ENCODE data around the gene PEX5L. TPM values are rescaled to one million over a fixed set of nuclear protein-coding genes. Genes with fewer than 3 reads are reported as not detected.

PEX5L gene
- 0.61 TPM for polyA plus RNA-seq
- long read RNA-seq, donor 1, result 0 reads
- long read RNA-seq, donor 2, result 0 reads
- long read RNA-seq, donor 3, result 0 reads
- long read RNA-seq, donor 4, result 0 reads
- long read RNA-seq, donor 5, result 0 reads
- long read RNA-seq, donor 6, result 0 reads
- long read RNA-seq, donor 7, result 0 reads
- long read RNA-seq, donor 8, result 0 reads
- long read RNA-seq, donor 9, result 0 reads
- long read RNA-seq, donor 10, result 0 reads
- long read RNA-seq, donor 11, result 0 reads

- no peaks in the 10 kb centered on the region for H3K9me3 ChIP-seq (ENCODE audit: control insufficient read depth, low read depth, low read length)
- peak; percentile 12 to 53 for DNase-seq
- no peak within 1 kb of the TSS for H3K27ac ChIP-seq (ENCODE audit: low read length)
- no CpG with 5 or more reads among the region's 96 CpGs for WGBS (ENCODE audit: insufficient coverage, low lambda C conversion rate)
- peaks cover 25% of the 10 kb centered on the region for H3K27me3 ChIP-seq (ENCODE audit: control insufficient read depth, insufficient read depth, low read length)
- peaks cover 2% of the 10 kb centered on the region for H3K4me1 ChIP-seq (ENCODE audit: control insufficient read depth, insufficient read depth, low read length)
- H3K4me3 ChIP-seq (ENCODE audit: low read length), result no peak within 1 kb of the TSS
- no peaks in the 10 kb centered on the region for H3K36me3 ChIP-seq (ENCODE audit: control insufficient read depth, insufficient read depth, low read length)
Observed at GRCh38 chr3:180036671-180037455, at the start of gene PEX5L. PEX5L (minus strand) TSS chr3:180036937; CDS start chr3:180036599, 338 bp downstream.

- H3K9me3 ChIP-seq (ENCODE audit: control insufficient read depth, low read depth, low read length), result no peaks in the 10 kb centered on the region
- no CpG with 5 or more reads among the region's 2 CpGs for WGBS (ENCODE audit: insufficient coverage, low lambda C conversion rate)
Observed at GRCh38 chr3:180085122-180085710, 48.5 kb upstream of the PEX5L start.

GRCh38 chr3:180082699-180083098 lies 46.0 kb upstream of the PEX5L start:
- Histone ChIP-seq H3K4me3 (ENCODE audit: low read length) (no peak overlapping the region), H3K27me3 (ENCODE audit: control insufficient read depth, insufficient read depth, low read length) (no peaks in the 10 kb centered on the region), H3K36me3 (ENCODE audit: control insufficient read depth, insufficient read depth, low read length) (no peaks in the 10 kb centered on the region), H3K9me3 (ENCODE audit: control insufficient read depth, low read depth, low read length) (no peaks in the 10 kb centered on the region), H3K27ac (ENCODE audit: low read length) (no peak overlapping the region), H3K4me1 (ENCODE audit: control insufficient read depth, insufficient read depth, low read length) (no peaks in the 10 kb centered on the region)
- WGBS (ENCODE audit: insufficient coverage, low lambda C conversion rate), result 93% methylated on average over 2 of the region's 2 CpGs
- no peak for DNase-seq

More at GRCh38 chr3:180085122-180085710, 48.5 kb upstream of the PEX5L start:
- Histone ChIP-seq H3K4me1 (ENCODE audit: control insufficient read depth, insufficient read depth, low read length) (no peaks in the 10 kb centered on the region), H3K4me3 (ENCODE audit: low read length) (no peak overlapping the region), H3K27me3 (ENCODE audit: control insufficient read depth, insufficient read depth, low read length) (no peaks in the 10 kb centered on the region), H3K27ac (ENCODE audit: low read length) (no peak overlapping the region), H3K36me3 (ENCODE audit: control insufficient read depth, insufficient read depth, low read length) (no peaks in the 10 kb centered on the region)
- DNase-seq, result no peak

GRCh38 chr3:180078592-180078991 lies 41.9 kb upstream of the PEX5L start:
- no CpG with 5 or more reads among the region's 2 CpGs for WGBS (ENCODE audit: insufficient coverage, low lambda C conversion rate)

GRCh38 chr3:180073561-180073960 lies 36.8 kb upstream of the PEX5L start:
- Histone ChIP-seq H3K27me3 (ENCODE audit: control insufficient read depth, insufficient read depth, low read length) (no peaks in the 10 kb centered on the region), H3K4me3 (ENCODE audit: low read length) (no peak overlapping the region), H3K4me1 (ENCODE audit: control insufficient read depth, insufficient read depth, low read length) (no peaks in the 10 kb centered on the region), H3K9me3 (ENCODE audit: control insufficient read depth, low read depth, low read length) (no peaks in the 10 kb centered on the region), H3K27ac (ENCODE audit: low read length) (no peak overlapping the region), H3K36me3 (ENCODE audit: control insufficient read depth, insufficient read depth, low read length) (no peaks in the 10 kb centered on the region)
- no peak for DNase-seq

More at GRCh38 chr3:180078592-180078991, 41.9 kb upstream of the PEX5L start:
- Histone ChIP-seq H3K4me1 (ENCODE audit: control insufficient read depth, insufficient read depth, low read length) (no peaks in the 10 kb centered on the region), H3K27ac (ENCODE audit: low read length) (no peak overlapping the region), H3K4me3 (ENCODE audit: low read length) (no peak overlapping the region), H3K9me3 (ENCODE audit: control insufficient read depth, low read depth, low read length) (no peaks in the 10 kb centered on the region), H3K27me3 (ENCODE audit: control insufficient read depth, insufficient read depth, low read length) (no peaks in the 10 kb centered on the region), H3K36me3 (ENCODE audit: control insufficient read depth, insufficient read depth, low read length) (no peaks in the 10 kb centered on the region)
- DNase-seq, result no peak

- Histone ChIP-seq H3K36me3 (ENCODE audit: control insufficient read depth, insufficient read depth, low read length) (no peaks in the 10 kb centered on the region), H3K27ac (ENCODE audit: low read length) (no peak overlapping the region), H3K4me3 (ENCODE audit: low read length) (no peak overlapping the region), H3K4me1 (ENCODE audit: control insufficient read depth, insufficient read depth, low read length) (no peaks in the 10 kb centered on the region), H3K27me3 (ENCODE audit: control insufficient read depth, insufficient read depth, low read length) (no peaks in the 10 kb centered on the region), H3K9me3 (ENCODE audit: control insufficient read depth, low read depth, low read length) (no peaks in the 10 kb centered on the region)
- no peak for DNase-seq
- no CpG with 5 or more reads among the region's 1 CpG for WGBS (ENCODE audit: insufficient coverage, low lambda C conversion rate)
Observed at GRCh38 chr3:180072786-180073185, 36.0 kb upstream of the PEX5L start.

GRCh38 chr3:180070925-180071324 lies 34.2 kb upstream of the PEX5L start:
- WGBS (ENCODE audit: insufficient coverage, low lambda C conversion rate), result no CpG with 5 or more reads among the region's 3 CpGs
- Histone ChIP-seq H3K36me3 (ENCODE audit: control insufficient read depth, insufficient read depth, low read length) (no peaks in the 10 kb centered on the region), H3K27me3 (ENCODE audit: control insufficient read depth, insufficient read depth, low read length) (no peaks in the 10 kb centered on the region), H3K4me3 (ENCODE audit: low read length) (no peak overlapping the region), H3K27ac (ENCODE audit: low read length) (no peak overlapping the region), H3K9me3 (ENCODE audit: control insufficient read depth, low read depth, low read length) (no peaks in the 10 kb centered on the region), H3K4me1 (ENCODE audit: control insufficient read depth, insufficient read depth, low read length) (no peaks in the 10 kb centered on the region)
- DNase-seq, result no peak

- WGBS (ENCODE audit: insufficient coverage, low lambda C conversion rate), result no CpG with 5 or more reads among the region's 1 CpG
Observed at GRCh38 chr3:180068023-180068422, 31.3 kb upstream of the PEX5L start.

GRCh38 chr3:180066598-180066997 lies 29.9 kb upstream of the PEX5L start:
- Histone ChIP-seq H3K27me3 (ENCODE audit: control insufficient read depth, insufficient read depth, low read length) (no peaks in the 10 kb centered on the region), H3K36me3 (ENCODE audit: control insufficient read depth, insufficient read depth, low read length) (no peaks in the 10 kb centered on the region), H3K9me3 (ENCODE audit: control insufficient read depth, low read depth, low read length) (no peaks in the 10 kb centered on the region), H3K4me3 (ENCODE audit: low read length) (no peak overlapping the region), H3K27ac (ENCODE audit: low read length) (no peak overlapping the region), H3K4me1 (ENCODE audit: control insufficient read depth, insufficient read depth, low read length) (no peaks in the 10 kb centered on the region)
- WGBS (ENCODE audit: insufficient coverage, low lambda C conversion rate), result 100% methylated on average over 1 of the region's 1 CpG
- DNase-seq, result no peak

More at GRCh38 chr3:180068023-180068422, 31.3 kb upstream of the PEX5L start:
- Histone ChIP-seq H3K27ac (ENCODE audit: low read length) (no peak overlapping the region), H3K4me1 (ENCODE audit: control insufficient read depth, insufficient read depth, low read length) (no peaks in the 10 kb centered on the region), H3K36me3 (ENCODE audit: control insufficient read depth, insufficient read depth, low read length) (no peaks in the 10 kb centered on the region), H3K27me3 (ENCODE audit: control insufficient read depth, insufficient read depth, low read length) (no peaks in the 10 kb centered on the region), H3K9me3 (ENCODE audit: control insufficient read depth, low read depth, low read length) (no peaks in the 10 kb centered on the region), H3K4me3 (ENCODE audit: low read length) (no peak overlapping the region)
- DNase-seq, result no peak

- H3K4me1 ChIP-seq (ENCODE audit: control insufficient read depth, insufficient read depth, low read length), result no peaks in the 10 kb centered on the region
- H3K9me3 ChIP-seq (ENCODE audit: control insufficient read depth, low read depth, low read length), result no peaks in the 10 kb centered on the region
- no peaks in the 10 kb centered on the region for H3K36me3 ChIP-seq (ENCODE audit: control insufficient read depth, insufficient read depth, low read length)
- H3K4me3 ChIP-seq (ENCODE audit: low read length), result no peak overlapping the region
- WGBS (ENCODE audit: insufficient coverage, low lambda C conversion rate), result no CpG with 5 or more reads among the region's 1 CpG
- DNase-seq, result no peak
- H3K27me3 ChIP-seq (ENCODE audit: control insufficient read depth, insufficient read depth, low read length), result no peaks in the 10 kb centered on the region
- no peak overlapping the region for H3K27ac ChIP-seq (ENCODE audit: low read length)
Observed at GRCh38 chr3:180063783-180064182, 27.0 kb upstream of the PEX5L start.

All from large intestine (tissue), 12 donors.